Measurements from ENCODE around the gene ARHGEF33. TPM values are rescaled to one million over a fixed set of nuclear protein-coding genes. Genes with fewer than 3 reads are reported as not detected.

ARHGEF33 gene
- total and polyA plus RNA-seq, 2 of the 8 experiments (the other 6 are each of a cell fraction or from before 2014, with no cell fraction given), result 0.09 to 0.95 TPM

GRCh38 chr2:38948387-38948882, 58.8 kb downstream of the ARHGEF33 start:
- Histone ChIP-seq H3K4ac (replicated peaks; ENCODE audit: insufficient read length, low read depth, low read length) (no peak overlapping the region), H2AK5ac (ENCODE audit: low read depth, low read length) (no peak overlapping the region), H3K4me2 (ENCODE audit: insufficient read depth in 1 of 2, low read depth in 2 of 2, low read length in 2 of 2) (no peak overlapping the region), H2BK5ac (ENCODE audit: low read depth, low read length) (no peak overlapping the region), H4K5ac (ENCODE audit: insufficient read length, low read depth, low read length) (no peak overlapping the region), H3K4me3 (ENCODE audit: extremely low read depth in 1 of 4, insufficient read depth in 2 of 4, low read depth in 3 of 4, low read length in 4 of 4) (no peak overlapping the region), H3K18ac (ENCODE audit: extremely low read depth, low read length) (no peak overlapping the region), H3K14ac (ENCODE audit: insufficient read length) (no peak overlapping the region), H2BK120ac (replicated peaks; ENCODE audit: low read depth, low read length) (no peak overlapping the region), H3K23me2 (ENCODE audit: low read depth, low read length) (no peaks in the 10 kb centered on the region; the same call in 1 of the 2 replicates), H3K56ac (replicated peaks; ENCODE audit: insufficient read length, low read depth, low read length) (no peak overlapping the region), H3K36me3 (ENCODE audit: control insufficient read depth in 2 of 4, insufficient read depth in 4 of 4, low read length in 3 of 4) (no peaks in the 10 kb centered on the region), H3K9ac (replicated peaks in 1 of 4; ENCODE audit: extremely low read depth in 1 of 4, low read depth in 3 of 4, low read length in 3 of 4) (no peak overlapping the region), H3K4me1 (replicated peaks in 1 of 4; ENCODE audit: control insufficient read depth in 3 of 4, insufficient read depth in 4 of 4, low read length in 3 of 4) (peaks cover 0 to 2% (median under 1%) of the 10 kb centered on the region in 4 experiments; a peak in 2 of 7 replicates), H3K79me1 (ENCODE audit: low read depth, low read length) (no peaks in the 10 kb centered on the region), H2BK20ac (ENCODE audit: low read length) (no peak overlapping the region), H3K27me3 (replicated peaks in 1 of 4; ENCODE audit: control insufficient read depth in 3 of 4, extremely low read depth in 1 of 4, insufficient read depth in 3 of 4, low read length in 3 of 4) (no peaks in the 10 kb centered on the region), H3K23ac (ENCODE audit: insufficient read length) (no peak overlapping the region), H3K27ac (ENCODE audit: low read depth, low read length) (no peak overlapping the region), H2BK12ac (ENCODE audit: low read depth, low read length) (no peak overlapping the region), H4K20me1 (replicated peaks in 1 of 2; ENCODE audit: control insufficient read depth in 1 of 2, insufficient read depth in 2 of 2, low read length in 2 of 2) (no peaks in the 10 kb centered on the region), H2AFZ (ENCODE audit: low read length) (no peak overlapping the region; the same call in 1 of the 2 replicates), H2BK15ac (ENCODE audit: low read length) (no peak overlapping the region), H3K9me3 (ENCODE audit: insufficient read depth in 2 of 2, low read depth in 1 of 2, low read length in 1 of 2) (no peaks in the 10 kb centered on the region), H4K8ac (ENCODE audit: extremely low read depth, insufficient read depth, low read length) (no peak overlapping the region), H4K91ac (replicated peaks; ENCODE audit: insufficient read length, low read length) (no peak overlapping the region), H3K79me2 (ENCODE audit: control insufficient read depth in 1 of 2, insufficient read depth in 2 of 2, low read length in 2 of 2) (no peaks in the 10 kb centered on the region)
- no peak for DNase-seq (ENCODE audit: low read depth in 1 of 2, low spot score in 2 of 2)
- POLR2A ChIA-PET (ENCODE audit: partially characterized antibody), result interaction anchor here (0.6 to 0.7 kb wide), 2 partner anchors 14 to 79 kb away, joined by 3 read pairs; no protein-coding TSS in a partner anchor
- CTCF ChIA-PET (ENCODE audit: partially characterized antibody), result interaction anchor here (0.7 to 6.2 kb wide), 28 partner anchors 10 to 280 kb away, joined by 3 to 64 read pairs (median 5); no protein-coding TSS in a partner anchor
- WGBS, 2 experiments (ENCODE audit: extremely low coverage in 1 of 2, insufficient coverage in 1 of 2, insufficient read length in 1 of 2, insufficient replicate concordance in 2 of 2, low coverage in 1 of 2, low lambda C conversion rate in 2 of 2, missing lambda C conversion rate in 1 of 2), result 90% methylated on average over 3 of the region's 3 CpGs; no CpG with 5 or more reads in 1 of the 2 experiments
- FAIRE-seq, result no peak
- TF ChIP-seq JUN (IDR thresholded peaks at IDR 0.05; ENCODE audit: low read depth, low read length) (no peak), KDM4A (IDR thresholded peaks at IDR 0.05; ENCODE audit: low read depth, low read length, severe bottlenecking) (no peak), KDM5A (IDR thresholded peaks at IDR 0.05; ENCODE audit: low read length) (no peak), CREB1 (IDR thresholded peaks at IDR 0.05) (no peak), HDAC2 (IDR thresholded peaks at IDR 0.05; ENCODE audit: borderline replicate concordance in 1 of 2, low read depth in 2 of 2, low read length in 2 of 2) (no peak), GTF2F1 (IDR thresholded peaks at IDR 0.05; ENCODE audit: borderline replicate concordance, low read depth, low read length) (no peak), ZNF274 (IDR thresholded peaks at IDR 0.05; ENCODE audit: borderline replicate concordance, extremely low read depth, low read length) (no peak), EP300 (IDR thresholded peaks at IDR 0.05; ENCODE audit: borderline replicate concordance in 1 of 2, low read depth in 2 of 2, low read length in 2 of 2) (no peak), TBP (IDR thresholded peaks at IDR 0.05; ENCODE audit: low read depth, low read length) (no peak), E2F6 (IDR thresholded peaks at IDR 0.05) (no peak), EZH2 (IDR thresholded peaks at IDR 0.05; ENCODE audit: low read depth, low read length, severe bottlenecking) (no peak), POLR2AphosphoS5 (IDR thresholded peaks at IDR 0.05; ENCODE audit: low read depth, low read length) (no peak)
